KOPT-K1 (cell line): ENCODE results near the gene ABCA4.

ENCODE experiments used
- H3K27ac ChIP-seq: fragments of 200-600 bp; sonication (generic); 2 replicates; pipeline ENCODE4 v1.5.1; 2016; ENCODE audit warnings: antibody characterized with exemption, mild to moderate bottlenecking, low read depth, low read length; ENCODE audit not compliant: poor library complexity, severe bottlenecking
- H3K36me3 ChIP-seq: fragments of 200-600 bp; sonication (generic); 2 replicates; pipeline ENCODE4 v1.5.1; 2017; ENCODE audit warnings: antibody characterized with exemption, mild to moderate bottlenecking, low read length, moderate library complexity; ENCODE audit not compliant: insufficient read depth
- H3K9me3 ChIP-seq: fragments of 200-600 bp; sonication (generic); 2 replicates; pipeline ENCODE4 v1.5.1; 2017; ENCODE audit warnings: antibody characterized with exemption, low read length, mild to moderate bottlenecking; ENCODE audit not compliant: insufficient read depth, poor library complexity, severe bottlenecking

ABCA4 gene

DNA sequence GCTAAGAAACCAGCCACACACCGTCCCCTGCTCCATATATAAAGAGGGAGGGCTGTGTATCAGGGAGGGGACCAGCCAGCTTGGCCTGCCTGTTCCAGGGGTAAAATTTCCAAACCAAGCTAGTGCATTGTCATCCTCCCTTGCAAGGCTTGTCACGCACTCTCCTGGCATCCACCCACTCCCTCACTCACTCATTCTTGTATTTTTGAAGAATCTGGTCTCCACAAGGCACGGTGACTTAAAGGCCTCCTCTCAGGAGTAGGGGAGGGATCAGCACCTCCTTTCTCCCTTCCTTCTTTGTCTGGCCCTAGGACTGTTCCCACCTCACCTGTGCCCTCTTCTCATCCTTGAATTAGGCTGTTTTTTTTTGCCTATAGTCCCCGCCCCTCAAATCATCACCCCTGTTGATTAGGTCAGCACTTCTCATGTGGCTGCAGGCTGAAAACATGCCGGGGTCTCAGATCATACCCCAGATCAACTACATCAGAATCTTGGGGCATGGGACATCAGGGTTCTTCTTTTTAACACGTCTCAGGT is 5.0 kb downstream of the ABCA4 start:
- Histone ChIP-seq H3K36me3 (no peaks in the 10 kb centered on the region), H3K9me3 (no peaks in the 10 kb centered on the region), H3K27ac (no peak overlapping the region)

GRCh38 chr1:94115254-94115899 is 5.6 kb downstream of the ABCA4 start:
- Histone ChIP-seq H3K27ac (no peak overlapping the region), H3K36me3 (no peaks in the 10 kb centered on the region), H3K9me3 (no peaks in the 10 kb centered on the region)

GRCh38 chr1:94113589-94114226 is 7.2 kb downstream of the ABCA4 start:
- no peak overlapping the region for H3K27ac ChIP-seq
- no peaks in the 10 kb centered on the region for H3K36me3 ChIP-seq
- no peaks in the 10 kb centered on the region for H3K9me3 ChIP-seq

DNA sequence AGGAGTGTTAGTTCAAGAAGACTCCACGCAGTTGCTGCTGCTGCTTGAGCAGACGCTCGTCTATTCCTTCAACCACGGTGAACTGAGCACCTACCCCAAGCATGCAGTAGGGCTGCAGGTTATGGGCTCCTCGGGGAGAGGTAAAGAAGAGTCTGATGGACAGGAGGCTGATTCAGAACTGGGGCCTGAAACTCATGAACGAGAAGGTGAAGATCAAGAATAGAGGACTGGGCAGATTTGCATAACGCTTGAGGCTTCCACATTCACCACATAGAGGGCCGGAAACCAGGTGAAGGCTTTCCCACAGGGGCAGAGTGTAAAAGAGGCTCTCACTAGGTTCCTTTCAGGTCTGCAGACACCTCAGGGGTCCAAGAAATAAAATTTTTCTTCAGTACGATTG is 9.1 kb downstream of the ABCA4 start:
- Histone ChIP-seq H3K9me3 (no peaks in the 10 kb centered on the region), H3K36me3 (no peaks in the 10 kb centered on the region), H3K27ac (peak overlapping the region; percentile 25)

GRCh38 chr1:94110946-94111740 is 9.8 kb downstream of the ABCA4 start:
- H3K27ac ChIP-seq: peak overlapping the region; percentile 25
- no peaks in the 10 kb centered on the region for H3K9me3 ChIP-seq
- no peaks in the 10 kb centered on the region for H3K36me3 ChIP-seq

DNA sequence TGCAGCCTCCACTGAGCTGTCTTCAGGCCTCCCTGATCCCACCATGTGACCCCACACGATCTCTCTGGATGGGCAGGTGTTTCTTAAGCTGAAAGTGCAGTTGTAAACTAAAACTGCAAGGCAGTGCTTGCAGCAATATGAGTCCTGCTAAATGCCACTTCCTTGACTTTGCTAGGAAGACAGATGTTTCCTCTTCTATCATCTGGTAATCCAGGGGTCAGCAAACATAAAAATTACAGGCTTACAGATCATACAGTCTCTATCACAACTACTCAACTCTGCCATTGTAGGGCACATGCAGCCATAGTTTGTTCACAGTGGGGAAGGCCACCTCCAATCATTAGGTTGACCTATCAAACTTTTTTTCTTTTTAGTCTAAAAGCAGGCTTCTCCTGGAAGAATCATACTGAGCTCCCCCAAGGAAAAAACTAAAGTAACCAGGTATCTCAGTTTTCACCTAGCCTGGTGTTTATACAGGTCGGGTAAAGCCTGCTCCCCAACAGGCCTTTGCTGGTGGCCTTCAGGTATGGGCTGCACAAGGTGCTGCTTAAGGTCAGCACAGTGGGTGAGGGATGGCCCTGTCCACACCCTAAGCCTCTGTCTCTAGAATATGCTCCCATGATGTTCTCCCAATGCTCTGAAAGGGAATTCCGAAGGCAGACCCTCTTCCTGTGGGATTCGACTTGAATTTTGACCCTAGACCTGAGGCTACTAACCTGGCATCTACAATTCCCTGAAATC is 10.8 kb downstream of the ABCA4 start:
- Histone ChIP-seq H3K27ac (no peak overlapping the region), H3K9me3 (no peaks in the 10 kb centered on the region), H3K36me3 (no peaks in the 10 kb centered on the region)

DNA sequence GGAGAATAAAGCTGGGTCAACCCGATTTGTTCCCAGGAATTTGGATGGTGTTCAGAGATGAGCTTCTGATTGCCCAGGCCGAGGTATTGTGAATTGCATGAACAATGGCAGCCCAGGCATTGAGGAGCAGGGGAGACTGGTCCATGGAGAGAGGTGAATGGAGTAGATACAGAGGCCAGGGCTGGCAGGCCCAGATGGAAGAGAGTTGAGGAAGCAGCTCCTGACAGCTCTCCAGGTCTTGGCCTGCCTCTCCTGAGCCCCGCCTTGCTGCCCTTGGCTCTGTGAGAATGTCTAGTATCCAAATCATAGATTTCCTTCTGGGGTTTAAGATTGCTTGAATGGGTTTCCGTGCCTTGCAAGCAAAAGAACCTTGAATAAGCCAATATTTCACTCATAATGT is 11.5 kb downstream of the ABCA4 start:
- Histone ChIP-seq H3K9me3 (no peaks in the 10 kb centered on the region), H3K36me3 (no peaks in the 10 kb centered on the region), H3K27ac (no peak overlapping the region)

DNA sequence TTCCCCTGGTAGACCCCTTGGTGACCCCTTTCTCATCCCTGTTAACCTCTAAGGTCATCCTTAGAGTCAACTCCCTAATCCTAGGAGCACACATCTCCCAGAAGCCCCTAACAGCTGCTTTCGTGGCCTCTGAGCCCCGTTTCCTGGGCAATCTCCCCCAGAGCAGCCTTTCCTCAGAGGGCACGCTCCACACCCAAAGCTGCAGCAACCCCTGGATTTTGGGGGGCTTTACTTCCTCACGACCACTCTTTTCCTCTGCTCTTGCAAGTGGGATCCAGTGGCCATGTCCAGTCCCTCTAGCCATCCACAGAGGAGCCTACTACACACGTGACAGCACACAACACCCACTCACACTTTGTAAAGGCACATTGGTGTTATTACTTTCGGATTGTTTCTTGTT is 13.8 kb downstream of the ABCA4 start:
- Histone ChIP-seq H3K9me3 (no peaks in the 10 kb centered on the region), H3K27ac (no peak overlapping the region)

GRCh38 chr1:94106716-94107115 is 14.2 kb downstream of the ABCA4 start:
- no peaks in the 10 kb centered on the region for H3K9me3 ChIP-seq
- no peak overlapping the region for H3K27ac ChIP-seq
- no peaks in the 10 kb centered on the region for H3K36me3 ChIP-seq

More for the DNA sequence above, 13.8 kb downstream of the ABCA4 start:
- H3K36me3 ChIP-seq: no peaks in the 10 kb centered on the region

GRCh38 chr1:94105957-94106529 is 14.9 kb downstream of the ABCA4 start:
- Histone ChIP-seq H3K27ac (no peak overlapping the region), H3K9me3 (no peaks in the 10 kb centered on the region), H3K36me3 (no peaks in the 10 kb centered on the region)

GRCh38 chr1:94105581-94105952 is 15.4 kb downstream of the ABCA4 start:
- Histone ChIP-seq H3K36me3 (no peaks in the 10 kb centered on the region), H3K9me3 (no peaks in the 10 kb centered on the region), H3K27ac (no peak overlapping the region)

DNA sequence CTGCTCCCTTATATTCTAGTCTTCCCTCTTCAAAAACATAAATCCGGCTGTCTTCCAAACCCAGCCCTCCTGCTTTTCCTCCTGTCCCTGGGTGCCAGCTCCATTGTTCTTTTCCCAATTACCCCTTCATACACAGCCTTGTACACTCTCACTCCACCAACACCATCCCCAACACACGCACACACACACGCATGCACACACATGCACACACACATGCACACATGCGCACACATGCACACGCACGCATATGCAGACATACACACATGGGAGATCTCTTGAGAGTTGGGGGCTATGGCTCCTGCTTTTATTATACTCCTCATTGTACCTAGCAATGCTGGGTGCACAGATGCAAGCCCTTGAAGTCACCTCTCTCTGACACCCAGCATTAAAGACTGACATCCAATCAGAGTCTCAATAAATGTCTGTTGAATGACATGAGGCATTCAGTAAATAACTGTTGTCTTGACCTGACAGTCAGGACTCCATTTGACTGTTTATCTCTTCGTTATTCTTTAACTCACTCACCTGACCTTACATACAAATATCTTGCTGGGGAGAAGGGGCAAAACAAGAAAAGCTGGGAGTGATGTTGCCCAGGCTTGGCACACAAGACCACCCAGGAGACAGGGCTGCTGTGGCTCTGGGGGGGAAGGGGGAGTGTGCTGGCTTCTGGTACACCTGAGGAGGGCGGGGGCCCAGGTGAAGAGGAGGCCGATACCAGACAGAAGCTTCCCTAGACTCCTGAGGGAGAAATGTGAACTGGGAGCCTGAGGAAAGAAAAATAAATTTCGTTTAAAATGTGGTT is 16.0 kb downstream of the ABCA4 start:
- no peak overlapping the region for H3K27ac ChIP-seq
- no peaks in the 10 kb centered on the region for H3K9me3 ChIP-seq
- H3K36me3 ChIP-seq: no peaks in the 10 kb centered on the region

DNA sequence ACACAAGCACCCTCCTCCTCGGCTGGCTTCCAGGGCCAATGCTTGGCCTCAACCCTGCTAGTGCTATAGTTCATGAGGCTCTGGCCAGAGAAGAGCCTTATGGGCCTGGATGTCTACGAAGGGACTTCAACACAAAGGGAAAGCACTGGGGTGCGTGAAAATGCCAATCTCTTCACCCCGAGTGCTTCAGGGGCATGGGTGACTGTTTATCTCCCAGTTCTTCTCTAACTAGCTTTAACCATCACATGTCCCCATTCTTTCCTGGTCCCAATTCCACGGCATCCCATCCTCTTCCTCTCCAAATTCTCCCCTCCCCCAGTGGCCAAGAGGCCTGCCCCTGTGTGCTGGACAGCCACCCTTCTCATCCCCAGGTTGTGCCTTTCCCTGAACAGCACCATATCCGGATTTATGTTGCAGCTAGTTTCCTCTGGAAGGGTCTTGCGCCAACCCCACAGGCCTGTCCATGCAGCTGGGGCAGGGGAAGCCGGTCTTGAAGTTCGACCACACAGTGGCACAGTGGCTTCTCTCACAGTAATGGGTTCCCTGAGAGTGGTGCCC is 16.7 kb downstream of the ABCA4 start:
- H3K27ac ChIP-seq: no peak overlapping the region
- H3K9me3 ChIP-seq: no peaks in the 10 kb centered on the region

DNA sequence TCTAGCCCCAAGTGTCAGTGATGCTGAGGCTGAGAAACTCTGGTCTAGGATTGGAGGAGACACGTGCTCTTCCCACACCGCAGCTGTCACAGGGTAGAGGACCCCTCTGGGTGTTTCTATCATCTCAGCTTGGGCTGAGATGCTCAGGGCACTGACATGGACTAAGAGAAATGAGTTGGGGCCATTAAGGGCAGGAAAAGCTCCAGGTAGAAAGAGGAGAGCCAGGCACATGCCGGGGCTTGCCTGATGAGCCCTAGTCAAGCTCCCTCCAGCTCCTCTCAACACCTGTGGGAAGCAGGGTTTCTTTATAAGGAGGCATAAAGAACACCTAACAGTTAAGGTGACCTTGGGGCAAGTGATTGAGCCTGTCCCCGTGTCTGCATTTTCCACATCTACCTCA is 17.3 kb downstream of the ABCA4 start:
- no peaks in the 10 kb centered on the region for H3K36me3 ChIP-seq
- H3K9me3 ChIP-seq: no peaks in the 10 kb centered on the region
- H3K27ac ChIP-seq: no peak overlapping the region

More for the DNA sequence above, 16.7 kb downstream of the ABCA4 start:
- no peaks in the 10 kb centered on the region for H3K36me3 ChIP-seq
